ENCODE data around the gene SMTN. TPM values are rescaled to one million over a fixed set of nuclear protein-coding genes. Genes with fewer than 3 reads are reported as not detected.
A peak's percentile ranks its signal among the peaks of the same experiment; 100 is the strongest.

Gene SMTN
- total RNA-seq, 1 donor from 2014 or later = 736 TPM

DNA sequence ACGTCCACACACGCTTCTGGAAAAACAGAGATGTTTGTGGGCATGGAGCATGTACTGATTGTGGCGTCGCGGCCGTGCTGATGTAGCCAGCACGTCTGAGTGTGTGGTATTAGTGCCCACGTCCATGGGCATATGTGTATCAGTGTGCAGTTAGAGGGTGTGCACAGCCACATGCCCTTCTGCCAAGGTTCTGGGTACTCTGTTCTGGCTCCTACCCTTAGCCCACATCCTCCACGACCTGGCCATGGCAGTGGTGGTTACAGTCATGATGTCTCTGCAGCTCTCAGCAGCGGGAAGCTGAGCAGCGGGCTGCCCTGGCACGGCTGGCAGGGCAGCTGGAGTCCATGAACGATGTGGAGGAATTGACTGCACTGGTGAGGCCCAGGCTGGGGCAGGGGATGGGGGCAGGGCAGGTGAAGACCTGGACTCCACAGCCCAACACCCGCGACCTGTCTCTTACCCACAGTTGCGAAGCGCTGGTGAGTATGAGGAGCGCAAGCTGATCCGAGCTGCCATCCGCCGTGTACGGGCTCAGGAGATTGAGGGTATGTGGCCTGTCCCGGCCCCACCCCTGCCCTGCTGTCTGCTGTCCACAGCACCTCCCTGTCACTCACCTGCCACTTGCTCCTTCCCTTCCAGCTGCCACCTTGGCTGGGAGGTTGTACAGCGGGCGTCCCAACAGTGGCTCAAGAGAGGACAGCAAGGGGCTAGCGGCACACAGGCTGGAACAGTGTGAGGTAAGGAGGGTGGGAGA lies 7.3 kb downstream of the SMTN start:
- DNase-seq (ENCODE audit: low spot score) = no peak

DNA sequence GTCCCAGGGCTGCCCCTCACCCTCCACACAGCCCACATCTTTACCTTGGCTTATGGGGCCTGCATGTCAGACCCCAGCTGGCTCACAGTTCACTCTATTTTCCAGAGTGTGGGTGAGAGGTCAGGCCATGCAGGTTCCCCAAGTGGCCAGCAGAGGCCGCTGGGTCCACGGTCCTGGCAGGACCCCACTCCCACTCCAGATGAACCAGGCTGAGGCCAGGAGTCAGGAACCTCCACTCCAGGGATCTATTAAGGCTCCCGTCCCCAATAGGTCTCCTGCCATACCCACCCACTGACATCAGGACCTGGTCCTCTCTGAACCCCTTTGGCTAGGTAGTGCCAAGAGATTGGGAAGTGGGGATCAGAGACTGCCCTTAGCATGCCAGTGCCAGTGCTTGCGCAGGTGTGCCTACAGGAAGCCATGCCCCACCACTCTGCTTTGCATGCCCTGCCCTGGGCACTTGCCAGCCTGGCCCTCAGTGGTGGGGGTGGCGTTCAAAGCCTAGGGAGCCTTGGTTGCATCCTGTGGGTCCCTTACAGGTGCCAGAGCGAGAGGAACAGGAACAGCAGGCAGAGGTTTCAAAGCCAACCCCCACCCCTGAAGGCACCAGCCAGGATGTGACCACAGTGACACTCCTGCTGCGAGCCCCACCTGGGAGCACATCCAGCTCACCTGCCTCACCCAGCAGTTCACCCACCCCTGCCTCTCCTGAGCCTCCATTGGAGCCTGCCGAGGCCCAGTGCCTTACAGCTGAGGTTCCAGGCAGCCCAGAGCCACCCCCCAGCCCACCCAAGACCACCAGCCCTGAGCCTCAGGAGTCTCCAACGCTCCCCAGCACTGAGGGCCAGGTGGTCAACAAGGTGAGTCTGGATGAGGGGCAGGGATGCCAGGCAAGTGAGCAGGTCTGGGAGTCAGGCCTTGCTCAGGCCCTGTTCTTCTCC lies 8.3 kb downstream of the SMTN start:
- Mint-ChIP-seq H3K4me3 (ENCODE audit: unreplicated experiment) (peak overlapping the region; percentile 38), H3K4me1 (ENCODE audit: unreplicated experiment) (peaks cover 20% of the 10 kb centered on the region), H3K27ac (ENCODE audit: unreplicated experiment) (peak overlapping the region; percentile 41), H3K36me3 (ENCODE audit: low read depth, unreplicated experiment) (peaks cover 28% of the 10 kb centered on the region), H3K27me3 (ENCODE audit: unreplicated experiment) (peaks cover 6% of the 10 kb centered on the region), H3K9me3 (ENCODE audit: unreplicated experiment) (no peaks in the 10 kb centered on the region)
- peak; percentile 51 for DNase-seq (ENCODE audit: low spot score)
- TF ChIP-seq, protein P1, sequence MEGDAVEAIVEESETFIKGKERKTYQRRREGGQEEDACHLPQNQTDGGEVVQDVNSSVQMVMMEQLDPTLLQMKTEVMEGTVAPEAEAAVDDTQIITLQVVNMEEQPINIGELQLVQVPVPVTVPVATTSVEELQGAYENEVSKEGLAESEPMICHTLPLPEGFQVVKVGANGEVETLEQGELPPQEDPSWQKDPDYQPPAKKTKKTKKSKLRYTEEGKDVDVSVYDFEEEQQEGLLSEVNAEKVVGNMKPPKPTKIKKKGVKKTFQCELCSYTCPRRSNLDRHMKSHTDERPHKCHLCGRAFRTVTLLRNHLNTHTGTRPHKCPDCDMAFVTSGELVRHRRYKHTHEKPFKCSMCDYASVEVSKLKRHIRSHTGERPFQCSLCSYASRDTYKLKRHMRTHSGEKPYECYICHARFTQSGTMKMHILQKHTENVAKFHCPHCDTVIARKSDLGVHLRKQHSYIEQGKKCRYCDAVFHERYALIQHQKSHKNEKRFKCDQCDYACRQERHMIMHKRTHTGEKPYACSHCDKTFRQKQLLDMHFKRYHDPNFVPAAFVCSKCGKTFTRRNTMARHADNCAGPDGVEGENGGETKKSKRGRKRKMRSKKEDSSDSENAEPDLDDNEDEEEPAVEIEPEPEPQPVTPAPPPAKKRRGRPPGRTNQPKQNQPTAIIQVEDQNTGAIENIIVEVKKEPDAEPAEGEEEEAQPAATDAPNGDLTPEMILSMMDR (IDR thresholded peaks at IDR 0.05; ENCODE audit: unreplicated experiment) = peak; percentile 69

More for the DNA sequence above, 7.3 kb downstream of the SMTN start:
- H3K27me3 Mint-ChIP-seq (ENCODE audit: unreplicated experiment) = peaks cover 8% of the 10 kb centered on the region
- no peaks in the 10 kb centered on the region for H3K9me3 Mint-ChIP-seq (ENCODE audit: unreplicated experiment)
- TF ChIP-seq, protein P1 (IDR thresholded peaks at IDR 0.05; ENCODE audit: unreplicated experiment) = no peak
- peaks cover 38% of the 10 kb centered on the region for H3K36me3 Mint-ChIP-seq (ENCODE audit: low read depth, unreplicated experiment)
- peaks cover 30% of the 10 kb centered on the region for H3K4me1 Mint-ChIP-seq (ENCODE audit: unreplicated experiment)
- no peak overlapping the region for H3K27ac Mint-ChIP-seq (ENCODE audit: unreplicated experiment)
- H3K4me3 Mint-ChIP-seq (ENCODE audit: unreplicated experiment) = peak overlapping the region; percentile 47

DNA sequence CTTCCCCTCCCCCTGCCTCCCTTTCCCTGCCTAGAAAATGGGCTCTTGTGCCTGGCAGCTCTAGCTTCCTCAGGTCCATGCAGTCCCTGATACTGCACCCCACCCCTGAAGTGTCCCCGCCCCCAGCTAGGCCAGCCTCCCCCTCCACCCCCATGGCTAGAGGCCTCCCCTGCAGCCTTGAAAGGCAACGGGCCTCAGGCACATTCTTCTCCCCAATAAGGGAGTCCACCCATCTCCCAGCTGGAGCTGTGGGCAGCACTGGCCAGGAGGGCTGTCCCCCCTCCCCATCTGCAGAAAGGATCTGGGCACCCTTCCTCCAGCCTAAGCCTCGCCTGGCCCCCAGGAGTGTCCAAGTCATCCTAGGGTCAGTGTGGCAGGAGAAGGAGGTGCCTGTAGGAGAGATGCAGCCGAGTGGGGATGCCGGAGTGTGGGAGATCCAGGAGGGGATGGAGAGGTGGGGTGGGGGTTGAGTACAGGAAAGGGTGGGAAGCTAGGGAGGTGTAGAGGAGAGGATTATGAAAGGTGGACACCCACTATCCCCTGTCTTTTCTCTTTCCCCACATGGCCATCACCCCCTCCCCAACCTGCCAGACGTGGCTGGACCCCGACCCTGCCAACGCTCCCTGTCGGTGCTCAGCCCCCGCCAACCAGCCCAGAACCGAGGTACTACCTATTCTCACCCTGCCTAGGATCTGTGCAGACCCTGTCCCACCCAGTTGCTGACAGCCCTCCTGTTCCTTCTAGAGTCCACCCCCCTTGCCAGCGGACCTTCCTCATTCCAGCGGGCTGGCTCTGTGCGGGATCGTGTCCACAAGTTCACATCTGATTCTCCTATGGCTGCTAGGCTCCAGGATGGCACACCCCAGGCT lies 9.3 kb downstream of the SMTN start:
- DNase-seq (ENCODE audit: low spot score) = no peak

DNA sequence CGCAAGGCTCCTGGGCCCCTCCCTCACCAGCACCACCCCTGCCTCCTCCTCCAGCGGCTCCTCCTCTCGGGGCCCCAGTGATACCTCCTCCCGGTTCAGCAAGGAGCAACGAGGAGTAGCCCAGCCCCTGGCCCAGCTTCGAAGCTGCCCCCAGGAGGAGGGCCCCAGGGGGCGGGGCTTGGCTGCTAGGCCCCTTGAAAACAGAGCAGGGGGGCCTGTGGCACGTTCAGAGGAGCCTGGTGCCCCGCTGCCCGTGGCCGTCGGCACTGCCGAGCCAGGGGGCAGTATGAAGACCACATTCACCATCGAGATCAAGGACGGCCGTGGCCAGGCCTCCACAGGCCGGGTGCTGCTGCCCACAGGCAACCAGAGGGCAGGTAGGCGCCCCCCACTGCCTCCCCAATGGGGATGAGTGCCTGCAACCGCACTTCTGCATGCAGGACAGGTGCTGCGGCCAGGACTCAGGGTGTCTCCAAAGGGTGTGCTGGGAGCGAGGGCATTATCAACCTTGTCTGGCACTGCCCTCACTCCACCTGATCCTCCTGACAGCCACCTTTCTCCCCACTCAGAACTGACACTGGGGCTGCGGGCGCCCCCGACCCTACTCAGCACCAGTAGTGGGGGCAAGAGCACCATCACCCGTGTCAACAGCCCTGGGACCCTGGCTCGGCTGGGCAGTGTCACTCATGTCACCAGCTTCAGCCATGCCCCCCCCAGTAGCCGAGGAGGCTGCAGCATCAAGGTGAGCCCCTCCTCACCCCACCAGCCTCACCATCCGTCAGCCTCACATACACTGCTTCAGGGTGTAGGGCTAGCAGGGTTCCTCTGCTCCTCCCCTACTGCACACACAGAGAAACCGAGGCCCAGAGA lies 10.2 kb downstream of the SMTN start:
- Mint-ChIP-seq H3K27ac (ENCODE audit: unreplicated experiment) (no peak overlapping the region), H3K4me1 (ENCODE audit: unreplicated experiment) (peaks cover 26% of the 10 kb centered on the region), H3K4me3 (ENCODE audit: unreplicated experiment) (no peak overlapping the region), H3K9me3 (ENCODE audit: unreplicated experiment) (no peaks in the 10 kb centered on the region), H3K36me3 (ENCODE audit: low read depth, unreplicated experiment) (peaks cover 44% of the 10 kb centered on the region), H3K27me3 (ENCODE audit: unreplicated experiment) (peaks cover 9% of the 10 kb centered on the region)
- TF ChIP-seq, protein P1 (IDR thresholded peaks at IDR 0.05; ENCODE audit: unreplicated experiment) = no peak
- no peak for DNase-seq (ENCODE audit: low spot score)

More for the DNA sequence above, 9.3 kb downstream of the SMTN start:
- Mint-ChIP-seq H3K27ac (ENCODE audit: unreplicated experiment) (peak overlapping the region; percentile 24), H3K4me3 (ENCODE audit: unreplicated experiment) (peak overlapping the region; percentile 31), H3K27me3 (ENCODE audit: unreplicated experiment) (peaks cover 5% of the 10 kb centered on the region), H3K9me3 (ENCODE audit: unreplicated experiment) (no peaks in the 10 kb centered on the region), H3K36me3 (ENCODE audit: low read depth, unreplicated experiment) (peaks cover 37% of the 10 kb centered on the region), H3K4me1 (ENCODE audit: unreplicated experiment) (peaks cover 21% of the 10 kb centered on the region)
- TF ChIP-seq, protein P1 (IDR thresholded peaks at IDR 0.05; ENCODE audit: unreplicated experiment) = no peak
